ENCODE measurements around the gene DNAJC30.

GRCh38 chr7:73642834-73643233 lies 40.4 kb downstream of the DNAJC30 start:
- no peak for TF ChIP-seq CTCF (IDR thresholded peaks at IDR 0.05)
- no peak for TF ChIP-seq POLR2A (IDR thresholded peaks at IDR 0.05)
